H1 (cell line): ENCODE measurements around the gene KRTAP10-3. TPM values are rescaled to one million over a fixed set of nuclear protein-coding genes. Genes with fewer than 3 reads are reported as not detected.

Source experiments
- CTCF ChIA-PET: fragments of 300-600 bp; sonication (Branson Sonifier 250); formaldehyde crosslinking; loops from one replicate; lab custom pipeline; 2021; ENCODE audit not compliant: partially characterized antibody; lab: Charles Lee
- POLR2A ChIA-PET: fragments of 300-600 bp; sonication (Branson Sonifier 250); formaldehyde crosslinking; loops from one replicate; lab custom pipeline; 2021; ENCODE audit warnings: inconsistent platforms; ENCODE audit not compliant: partially characterized antibody; lab: Charles Lee
- DNase-seq, 2 experiments: peaks; one replicate each; pipeline versions ENCODE4 v3.0.0 to v3.0.0-alpha.2; 2010 to 2022; ENCODE audit warnings: low spot score in 2 of 2, low read depth in 1 of 2, mixed read lengths in 1 of 2
- FAIRE-seq: peaks from 2 replicates; lab custom pipeline; 2011; peaks lifted over from hg19 to GRCh38; lab: Jason Lieb, UNC
- H2AFZ ChIP-seq: 2 replicates; pipeline ENCODE4 v1.8.1; 2012; ENCODE audit warnings: low read length, inconsistent platforms
- H2AK5ac ChIP-seq: 2 replicates; pipeline ENCODE4 v1.6.1; 2013; ENCODE audit warnings: low read depth, low read length
- H2BK120ac ChIP-seq: replicated peaks from 2 replicates; pipeline ENCODE3; 2013; ENCODE audit warnings: low read depth, low read length, inconsistent platforms
- H2BK12ac ChIP-seq: 2 replicates; pipeline ENCODE4 v1.6.1; 2013; ENCODE audit warnings: low read depth, low read length
- H2BK15ac ChIP-seq: 2 replicates; pipeline ENCODE4 v1.6.1; 2013; ENCODE audit warnings: low read length
- H2BK20ac ChIP-seq: 2 replicates; pipeline ENCODE4 v1.6.1; 2013; ENCODE audit warnings: low read length
- H2BK5ac ChIP-seq: 2 replicates; pipeline ENCODE4 v1.6.1; 2013; ENCODE audit warnings: low read depth, low read length
- H3K14ac ChIP-seq: 2 replicates; pipeline ENCODE4 v1.6.1; 2013; ENCODE audit warnings: inconsistent platforms; ENCODE audit not compliant: insufficient read length
- H3K18ac ChIP-seq: 2 replicates; pipeline ENCODE4 v1.6.1; 2013; ENCODE audit warnings: low read length; ENCODE audit errors: extremely low read depth
- H3K23ac ChIP-seq: 2 replicates; pipeline ENCODE4 v1.6.1; 2013; ENCODE audit warnings: inconsistent platforms; ENCODE audit not compliant: insufficient read length
- H3K23me2 ChIP-seq: 2 replicates; pipeline ENCODE4 v1.6.1; 2013; ENCODE audit warnings: low read depth, low read length
- H3K27ac ChIP-seq: 2 replicates; pipeline ENCODE4 v1.6.1; 2011; ENCODE audit warnings: low read depth, low read length, inconsistent platforms
- H3K27me3 ChIP-seq, 4 experiments: replicated peaks in 1 of 4; 1 replicate in 1 of 4; 2 replicates in 3 of 4; pipeline versions ENCODE4 v1.6.1 to v1.8.1; 2011 to 2013; ENCODE audit warnings: low read length in 3 of 4, mild to moderate bottlenecking in 3 of 4, inconsistent platforms in 2 of 4, mixed read lengths in 2 of 4, moderate library complexity in 1 of 4; ENCODE audit not compliant: control insufficient read depth in 3 of 4, insufficient read depth in 3 of 4; ENCODE audit errors: extremely low read depth in 1 of 4
- H3K36me3 ChIP-seq, 4 experiments: 2 replicates each; pipeline versions ENCODE4 v1.6.1 to v1.8.1; 2011 to 2013; ENCODE audit warnings: mild to moderate bottlenecking in 4 of 4, low read length in 3 of 4, moderate library complexity in 2 of 4, control low read depth in 1 of 4, inconsistent platforms in 1 of 4; ENCODE audit not compliant: insufficient read depth in 4 of 4, control insufficient read depth in 2 of 4
- H3K4ac ChIP-seq: replicated peaks from 2 replicates; pipeline ENCODE3; 2013; ENCODE audit warnings: low read length, low read depth, mixed read lengths, inconsistent platforms; ENCODE audit not compliant: insufficient read length
- H3K4me1 ChIP-seq, 4 experiments: replicated peaks in 1 of 4; 1 replicate in 1 of 4; 2 replicates in 3 of 4; pipeline versions ENCODE4 v1.6.1 to v1.8.1; 2011 to 2013; ENCODE audit warnings: low read length in 3 of 4, inconsistent platforms in 2 of 4, mixed read lengths in 1 of 4; ENCODE audit not compliant: insufficient read depth in 4 of 4, control insufficient read depth in 3 of 4
- H3K4me2 ChIP-seq, 2 experiments: 2 replicates each; pipeline versions ENCODE4 v1.6.1 to v1.8.1; 2011 to 2013; ENCODE audit warnings: low read depth in 2 of 2, low read length in 2 of 2, control low read depth in 1 of 2, inconsistent platforms in 1 of 2, mild to moderate bottlenecking in 1 of 2; ENCODE audit not compliant: insufficient read depth in 1 of 2
- H3K4me3 ChIP-seq, 4 experiments: fragments of 200-600, 300-600 bp in 1 of 4; sonication (generic), shearing (Covaris generic), sonication (Bioruptor Twin) in 1 of 4; 2 replicates each; pipeline versions ENCODE4 v1.5.1 to v1.8.1; 2011 to 2016; ENCODE audit warnings: low read length in 4 of 4, low read depth in 3 of 4, control low read depth in 2 of 4, inconsistent platforms in 2 of 4, mild to moderate bottlenecking in 2 of 4, mixed read lengths in 1 of 4, moderate library complexity in 1 of 4; ENCODE audit not compliant: insufficient read depth in 2 of 4; ENCODE audit errors: extremely low read depth in 1 of 4
- H3K56ac ChIP-seq: replicated peaks from 2 replicates; pipeline ENCODE3; 2013; ENCODE audit warnings: low read depth, mild to moderate bottlenecking, mixed read lengths, low read length, inconsistent platforms; ENCODE audit not compliant: insufficient read length
- H3K79me1 ChIP-seq: 2 replicates; pipeline ENCODE4 v1.6.1; 2013; ENCODE audit warnings: low read depth, low read length, control low read depth
- H3K79me2 ChIP-seq, 2 experiments: 2 replicates each; pipeline versions ENCODE4 v1.6.1 to v1.8.1; 2012 to 2013; ENCODE audit warnings: low read length in 2 of 2, mild to moderate bottlenecking in 2 of 2, inconsistent platforms in 1 of 2; ENCODE audit not compliant: insufficient read depth in 2 of 2, control insufficient read depth in 1 of 2
- H3K9ac ChIP-seq, 4 experiments: replicated peaks in 1 of 4; 1 replicate in 1 of 4; 2 replicates in 3 of 4; pipeline versions ENCODE4 v1.6.1 to v1.8.1; 2011 to 2013; ENCODE audit warnings: low read depth in 3 of 4, low read length in 3 of 4, control low read depth in 2 of 4, mild to moderate bottlenecking in 2 of 4, moderate library complexity in 2 of 4, inconsistent platforms in 1 of 4; ENCODE audit errors: extremely low read depth in 1 of 4
- H3K9me3 ChIP-seq, 2 experiments: 2 replicates each; pipeline versions ENCODE4 v1.6.1 to v1.8.1; 2012 to 2013; ENCODE audit warnings: mild to moderate bottlenecking in 2 of 2, moderate library complexity in 2 of 2, control low read depth in 1 of 2, inconsistent platforms in 1 of 2, low read depth in 1 of 2, low read length in 1 of 2, mixed read lengths in 1 of 2; ENCODE audit not compliant: insufficient read depth in 2 of 2
- H4K20me1 ChIP-seq, 2 experiments: replicated peaks in 1 of 2; 2 replicates each; pipeline versions ENCODE3 to v1.8.1; 2011 to 2013; ENCODE audit warnings: inconsistent platforms in 2 of 2, low read length in 2 of 2, mild to moderate bottlenecking in 1 of 2; ENCODE audit not compliant: insufficient read depth in 2 of 2, control insufficient read depth in 1 of 2
- H4K5ac ChIP-seq: 2 replicates; pipeline ENCODE4 v1.6.1; 2013; ENCODE audit warnings: low read length, low read depth, mixed read lengths, inconsistent platforms; ENCODE audit not compliant: insufficient read length
- H4K8ac ChIP-seq: 2 replicates; pipeline ENCODE4 v1.8.0; 2013; ENCODE audit warnings: mild to moderate bottlenecking, moderate library complexity, low read length, inconsistent platforms; ENCODE audit not compliant: insufficient read depth; ENCODE audit errors: extremely low read depth
- H4K91ac ChIP-seq: replicated peaks from 2 replicates; pipeline ENCODE3; 2013; ENCODE audit warnings: low read length, mixed read lengths, inconsistent platforms; ENCODE audit not compliant: insufficient read length
- ASH2L ChIP-seq: fragments of 200-600, 300-600 bp; sonication (generic); IDR thresholded peaks from one replicate; pipeline ENCODE4 v1.7.1; 2017; ENCODE audit warnings: low read length
- KDM5A ChIP-seq: fragments of 200-600 bp; IDR thresholded peaks from 2 replicates; pipeline ENCODE4 v1.7.1; 2012; ENCODE audit warnings: mild to moderate bottlenecking, low read length, inconsistent platforms, mixed read lengths
- MAX ChIP-seq: IDR thresholded peaks from 2 replicates; pipeline ENCODE4 v1.6.1; 2012; ENCODE audit warnings: inconsistent platforms
- RFX5 ChIP-seq: IDR thresholded peaks from 2 replicates; pipeline ENCODE4 v1.6.1; 2011; ENCODE audit warnings: low read depth, low read length, improper control_type of control experiment, borderline replicate concordance
- SIX5 ChIP-seq: IDR thresholded peaks from 2 replicates; pipeline ENCODE4 v1.6.1; 2011; ENCODE audit warnings: mild to moderate bottlenecking, low read depth, low read length
- SP1 ChIP-seq: IDR thresholded peaks from 2 replicates; pipeline ENCODE4 v1.6.1; 2011; ENCODE audit warnings: low read depth, low read length
- ZNF274 ChIP-seq: IDR thresholded peaks from 2 replicates; pipeline ENCODE4 v1.7.0; 2012; ENCODE audit warnings: low read length, borderline replicate concordance; ENCODE audit errors: extremely low read depth
- WGBS, 2 experiments: shearing (Covaris generic) in 1 of 2; methylation state at CpG; one replicate each; pipeline versions ENCODE4 v1.1.6 to v1.1.7; 2013 to 2015; ENCODE audit warnings: low lambda C conversion rate in 2 of 2, mixed read lengths in 2 of 2, inconsistent platforms in 1 of 2, low coverage in 1 of 2, missing lambda C conversion rate in 1 of 2; ENCODE audit not compliant: insufficient replicate concordance in 2 of 2, insufficient coverage in 1 of 2, insufficient read length in 1 of 2; ENCODE audit errors: extremely low coverage in 1 of 2, missing lambda C conversion rate in 1 of 2; 5-methylcytosine and 5-hydroxymethylcytosine counted together
- polyA plus RNA-seq, 7 experiments: library from polyadenylated mRNA; depleted of rRNA in 3 of 7; stranded (reverse) in 5 of 7; unstranded in 2 of 7; fragments of >200 nt in 5 of 7; fragments of 200-250 nt in 2 of 7; gene quantifications; 1 replicate in 5 of 7; 2 replicates in 1 of 7; 4 replicates in 1 of 7; pipeline versions ENCODE4 v1.2.1 to v1.2.3, GENCODE V29; 2011 to 2013; ENCODE audit warnings: missing spikeins in 2 of 7, mixed read lengths in 2 of 7
- total RNA-seq: library from RNA; stranded (reverse); fragmentation: NEBNext Ultra II Directional; extraction: Animal tissue kit (Norgen Biotek cat#: 25700); gene quantifications from 2 replicates; pipeline ENCODE4 v1.2.1, GENCODE V29; 2021

Gene KRTAP10-3
- total and polyA plus RNA-seq, 2 of the 8 experiments (the other 6 are each of a cell fraction or from before 2014, with no cell fraction given): not detected

- Histone ChIP-seq H2AK5ac (no peak overlapping the region), H3K56ac (no peak overlapping the region), H2BK5ac (no peak overlapping the region), H3K4me1 (peaks cover 0 to 3% (median 0%) of the 10 kb centered on the region in 4 experiments; a peak in 1 of 7 replicates), H3K79me2 (no peaks in the 10 kb centered on the region), H3K36me3 (no peaks in the 10 kb centered on the region), H3K23me2 (peaks cover 2% of the 10 kb centered on the region; the same call in 1 of the 2 replicates), H3K27ac (no peak overlapping the region), H4K20me1 (no peaks in the 10 kb centered on the region), H4K91ac (no peak overlapping the region), H3K79me1 (no peaks in the 10 kb centered on the region), H3K9me3 (no peaks in the 10 kb centered on the region; a peak in 2 of 4 replicates), H3K23ac (no peak overlapping the region), H4K8ac (0 out of 2 replicates have a peak overlapping the region, but pooled peaks have one; percentile 15), H2BK120ac (no peak overlapping the region), H3K4ac (no peak overlapping the region), H2AFZ (no peak overlapping the region), H2BK20ac (no peak overlapping the region), H3K14ac (no peak overlapping the region), H2BK15ac (no peak overlapping the region), H3K4me3 (no peak overlapping the region), H4K5ac (no peak overlapping the region), H3K27me3 (no peaks in the 10 kb centered on the region), H2BK12ac (no peak overlapping the region), H3K4me2 (no peak overlapping the region; a peak in 1 of 4 replicates), H3K18ac (no peak overlapping the region; the same call in 1 of the 2 replicates), H3K9ac (no peak overlapping the region)
- 82% methylated on average over 9 of the region's 10 CpGs; no CpG with 5 or more reads in 1 of the 2 experiments for WGBS, 2 experiments
- TF ChIP-seq MAX: no peak
- no peak for TF ChIP-seq SIX5
- TF ChIP-seq KDM5A: no peak
- TF ChIP-seq ZNF274: no peak
- no peak for TF ChIP-seq ASH2L
- no peak for TF ChIP-seq RFX5
- no peak for TF ChIP-seq SP1
- FAIRE-seq: no peak
- ChIA-PET CTCF (interaction anchor here (0.9 to 1.3 kb wide), 3 partner anchors 10 to 244 kb away, joined by 3 to 4 read pairs (median 3); no protein-coding TSS in a partner anchor), POLR2A (interaction anchor here (0.9 to 1.8 kb wide), 6 partner anchors 13 to 277 kb away, joined by 3 to 4 read pairs (median 4); no protein-coding TSS in a partner anchor)
- DNase-seq: no peak
These were observed 41.8 kb downstream of the KRTAP10-3 start for GRCh38 chr21:44516828-44517174.
